GM23338 (cell line): Measurements from ENCODE around the gene SEMA4D. TPM values are rescaled to one million over a fixed set of nuclear protein-coding genes. Genes with fewer than 3 reads are reported as not detected.

ENCODE experiments used
- ATAC-seq: fragments of 200-7000 bp; cut with Tn5 transposase; 3 replicates; pipeline ENCODE4 v1.9.1; 2020
- DNase-seq: peaks from one replicate; pipeline ENCODE4 v3.0.0-alpha.2; 2015; ENCODE audit warnings: low spot score
- H2AFZ ChIP-seq: fragments of 200-600 bp; sonication (generic); 2 replicates; pipeline ENCODE4 v1.8.0; 2016; ENCODE audit warnings: antibody characterized with exemption, mild to moderate bottlenecking, moderate library complexity
- H3F3A ChIP-seq: fragments of 200-600 bp; sonication (generic); replicated peaks from 2 replicates; pipeline ENCODE4 v1.8.0; 2017; ENCODE audit warnings: antibody characterized with exemption, mixed run types, low read depth
- H3K27ac ChIP-seq: fragments of 200-600 bp; sonication (generic); 2 replicates; pipeline ENCODE4 v1.6.1; 2016; ENCODE audit warnings: low read depth
- H3K27me3 ChIP-seq: fragments of 200-600 bp; sonication (generic); 2 replicates; pipeline ENCODE4 v1.8.0; 2016; ENCODE audit warnings: mild to moderate bottlenecking, mixed run types, moderate library complexity; ENCODE audit not compliant: insufficient read depth
- H3K36me3 ChIP-seq: fragments of 200-600 bp; sonication (generic); 2 replicates; pipeline ENCODE4 v1.8.0; 2016; ENCODE audit warnings: mild to moderate bottlenecking; ENCODE audit not compliant: insufficient read depth
- H3K4me1 ChIP-seq: fragments of 200-600 bp; sonication (generic); 2 replicates; pipeline ENCODE4 v1.8.0; 2016; ENCODE audit warnings: mild to moderate bottlenecking, moderate library complexity; ENCODE audit not compliant: insufficient read depth
- H3K4me2 ChIP-seq: fragments of 200-600 bp; sonication (generic); 2 replicates; pipeline ENCODE4 v1.7.1; 2017; ENCODE audit warnings: mixed run types
- H3K4me3 ChIP-seq: fragments of 200-600 bp; sonication (generic); 2 replicates; pipeline ENCODE4 v1.6.1; 2016; ENCODE audit warnings: mixed run types
- H3K79me2 ChIP-seq: fragments of 200-600 bp; sonication (generic); replicated peaks from 2 replicates; pipeline ENCODE4 v1.8.0; 2017; ENCODE audit warnings: mild to moderate bottlenecking; ENCODE audit not compliant: insufficient read depth
- H3K9me2 ChIP-seq: fragments of 200-600 bp; sonication (generic); 2 replicates; pipeline ENCODE4 v1.8.0; 2017; ENCODE audit not compliant: insufficient read depth
- H4K20me1 ChIP-seq: fragments of 200-600 bp; sonication (generic); replicated peaks from 2 replicates; pipeline ENCODE4 v1.8.0; 2017; ENCODE audit warnings: mild to moderate bottlenecking; ENCODE audit not compliant: insufficient read depth
- H3K27ac Mint-ChIP-seq: 2 replicates; pipeline ENCODE4 v1.8.0; 2020; ENCODE audit warnings: inconsistent platforms, mild to moderate bottlenecking, moderate library complexity, mixed read lengths
- H3K27me3 Mint-ChIP-seq: 3 replicates; pipeline ENCODE4 v1.8.0; 2022; ENCODE audit warnings: low read depth, mild to moderate bottlenecking, moderate library complexity, mixed read lengths, inconsistent platforms; ENCODE audit not compliant: insufficient read depth, poor library complexity
- H3K36me3 Mint-ChIP-seq: 3 replicates; pipeline ENCODE4 v1.8.0; 2021; ENCODE audit warnings: low read depth, mild to moderate bottlenecking, inconsistent platforms, moderate library complexity, mixed read lengths
- H3K4me1 Mint-ChIP-seq: 3 replicates; pipeline ENCODE4 v1.8.0; 2020; ENCODE audit warnings: mild to moderate bottlenecking, inconsistent platforms, mixed read lengths
- H3K4me3 Mint-ChIP-seq: 3 replicates; pipeline ENCODE4 v1.8.0; 2021; ENCODE audit warnings: moderate library complexity, mild to moderate bottlenecking, inconsistent platforms, mixed read lengths
- H3K9me3 Mint-ChIP-seq: 3 replicates; pipeline ENCODE4 v1.8.0; 2020; ENCODE audit warnings: moderate library complexity, mild to moderate bottlenecking, inconsistent platforms, mixed read lengths
- CREB1 ChIP-seq: fragments of 250-450 bp; sonication (Bioruptor Pico); IDR thresholded peaks from 2 replicates; pipeline ENCODE4 v1.5.0; 2020; ENCODE audit warnings: low read depth, mild to moderate bottlenecking, moderate library complexity
- POLR2AphosphoS5 ChIP-seq: IDR thresholded peaks from 2 replicates; pipeline ENCODE4 v1.6.1; 2016; ENCODE audit warnings: antibody characterized with exemption, low read depth
- STAT1 ChIP-seq: IDR thresholded peaks from one replicate; pipeline ENCODE4 v1.6.1; 2016; ENCODE audit warnings: antibody characterized with exemption; ENCODE audit not compliant: unreplicated experiment
- polyA plus RNA-seq: library from polyadenylated mRNA; unstranded; fragments of >200 nt; fragmentation: Nextera tagmentation; extraction: Ambion mirVana; gene quantifications from 2 replicates; pipeline ENCODE4 v1.2.1, GENCODE V29; 2016
- total RNA-seq: library from RNA; depleted of rRNA; stranded (reverse); fragments of >200 nt; shearing (Covaris generic); gene quantifications from 2 replicates; pipeline ENCODE4 v1.2.3, GENCODE V29; 2014
- TF ChIP-seq, protein P1 (sequence below): fragments of 250-450 bp; sonication (Bioruptor Pico); IDR thresholded peaks from 2 replicates; pipeline ENCODE4 v1.5.0; 2020; ENCODE audit warnings: mild to moderate bottlenecking, moderate library complexity
- TF ChIP-seq, protein P2 (sequence below): IDR thresholded peaks from 2 replicates; pipeline ENCODE4 v1.6.1; 2016; ENCODE audit warnings: antibody characterized with exemption

Gene SEMA4D
- total and polyA plus RNA-seq, 2 experiments from 2014 or later, result 19.3 to 63.0 TPM

DNA sequence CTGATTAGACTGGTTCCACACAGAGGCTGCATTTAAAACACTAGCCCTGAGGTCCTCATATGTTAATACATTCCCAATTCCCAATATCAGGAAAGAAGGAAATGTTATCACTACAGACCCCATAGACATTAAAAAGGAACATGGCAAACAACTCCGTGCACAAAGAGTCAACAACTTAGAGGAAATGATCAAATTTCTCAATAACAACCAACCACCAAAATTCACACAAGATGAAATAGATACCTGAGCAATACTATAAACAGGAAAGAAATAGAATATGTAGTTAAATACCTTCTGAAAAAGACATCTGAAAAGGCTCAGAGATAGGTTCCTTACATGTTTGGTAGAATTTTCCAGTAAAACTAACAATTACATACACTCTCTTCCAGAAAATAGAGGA is 28.9 kb downstream of the SEMA4D start (continued):
- TF ChIP-seq, protein P1, sequence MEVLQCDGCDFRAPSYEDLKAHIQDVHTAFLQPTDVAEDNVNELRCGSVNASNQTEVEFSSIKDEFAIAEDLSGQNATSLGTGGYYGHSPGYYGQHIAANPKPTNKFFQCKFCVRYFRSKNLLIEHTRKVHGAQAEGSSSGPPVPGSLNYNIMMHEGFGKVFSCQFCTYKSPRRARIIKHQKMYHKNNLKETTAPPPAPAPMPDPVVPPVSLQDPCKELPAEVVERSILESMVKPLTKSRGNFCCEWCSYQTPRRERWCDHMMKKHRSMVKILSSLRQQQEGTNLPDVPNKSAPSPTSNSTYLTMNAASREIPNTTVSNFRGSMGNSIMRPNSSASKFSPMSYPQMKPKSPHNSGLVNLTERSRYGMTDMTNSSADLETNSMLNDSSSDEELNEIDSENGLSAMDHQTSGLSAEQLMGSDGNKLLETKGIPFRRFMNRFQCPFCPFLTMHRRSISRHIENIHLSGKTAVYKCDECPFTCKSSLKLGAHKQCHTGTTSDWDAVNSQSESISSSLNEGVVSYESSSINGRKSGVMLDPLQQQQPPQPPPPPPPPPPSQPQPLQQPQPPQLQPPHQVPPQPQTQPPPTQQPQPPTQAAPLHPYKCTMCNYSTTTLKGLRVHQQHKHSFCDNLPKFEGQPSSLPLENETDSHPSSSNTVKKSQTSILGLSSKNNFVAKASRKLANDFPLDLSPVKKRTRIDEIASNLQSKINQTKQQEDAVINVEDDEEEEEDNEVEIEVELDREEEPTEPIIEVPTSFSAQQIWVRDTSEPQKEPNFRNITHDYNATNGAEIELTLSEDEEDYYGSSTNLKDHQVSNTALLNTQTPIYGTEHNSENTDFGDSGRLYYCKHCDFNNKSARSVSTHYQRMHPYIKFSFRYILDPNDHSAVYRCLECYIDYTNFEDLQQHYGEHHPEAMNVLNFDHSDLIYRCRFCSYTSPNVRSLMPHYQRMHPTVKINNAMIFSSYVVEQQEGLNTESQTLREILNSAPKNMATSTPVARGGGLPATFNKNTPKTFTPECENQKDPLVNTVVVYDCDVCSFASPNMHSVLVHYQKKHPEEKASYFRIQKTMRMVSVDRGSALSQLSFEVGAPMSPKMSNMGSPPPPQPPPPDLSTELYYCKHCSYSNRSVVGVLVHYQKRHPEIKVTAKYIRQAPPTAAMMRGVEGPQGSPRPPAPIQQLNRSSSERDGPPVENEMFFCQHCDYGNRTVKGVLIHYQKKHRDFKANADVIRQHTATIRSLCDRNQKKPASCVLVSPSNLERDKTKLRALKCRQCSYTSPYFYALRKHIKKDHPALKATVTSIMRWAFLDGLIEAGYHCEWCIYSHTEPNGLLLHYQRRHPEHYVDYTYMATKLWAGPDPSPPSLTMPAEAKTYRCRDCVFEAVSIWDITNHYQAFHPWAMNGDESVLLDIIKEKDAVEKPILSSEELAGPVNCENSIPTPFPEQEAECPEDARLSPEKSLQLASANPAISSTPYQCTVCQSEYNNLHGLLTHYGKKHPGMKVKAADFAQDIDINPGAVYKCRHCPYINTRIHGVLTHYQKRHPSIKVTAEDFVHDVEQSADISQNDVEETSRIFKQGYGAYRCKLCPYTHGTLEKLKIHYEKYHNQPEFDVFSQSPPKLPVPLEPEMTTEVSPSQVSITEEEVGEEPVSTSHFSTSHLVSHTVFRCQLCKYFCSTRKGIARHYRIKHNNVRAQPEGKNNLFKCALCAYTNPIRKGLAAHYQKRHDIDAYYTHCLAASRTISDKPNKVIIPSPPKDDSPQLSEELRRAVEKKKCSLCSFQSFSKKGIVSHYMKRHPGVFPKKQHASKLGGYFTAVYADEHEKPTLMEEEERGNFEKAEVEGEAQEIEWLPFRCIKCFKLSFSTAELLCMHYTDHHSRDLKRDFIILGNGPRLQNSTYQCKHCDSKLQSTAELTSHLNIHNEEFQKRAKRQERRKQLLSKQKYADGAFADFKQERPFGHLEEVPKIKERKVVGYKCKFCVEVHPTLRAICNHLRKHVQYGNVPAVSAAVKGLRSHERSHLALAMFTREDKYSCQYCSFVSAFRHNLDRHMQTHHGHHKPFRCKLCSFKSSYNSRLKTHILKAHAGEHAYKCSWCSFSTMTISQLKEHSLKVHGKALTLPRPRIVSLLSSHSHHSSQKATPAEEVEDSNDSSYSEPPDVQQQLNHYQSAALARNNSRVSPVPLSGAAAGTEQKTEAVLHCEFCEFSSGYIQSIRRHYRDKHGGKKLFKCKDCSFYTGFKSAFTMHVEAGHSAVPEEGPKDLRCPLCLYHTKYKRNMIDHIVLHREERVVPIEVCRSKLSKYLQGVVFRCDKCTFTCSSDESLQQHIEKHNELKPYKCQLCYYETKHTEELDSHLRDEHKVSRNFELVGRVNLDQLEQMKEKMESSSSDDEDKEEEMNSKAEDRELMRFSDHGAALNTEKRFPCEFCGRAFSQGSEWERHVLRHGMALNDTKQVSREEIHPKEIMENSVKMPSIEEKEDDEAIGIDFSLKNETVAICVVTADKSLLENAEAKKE, result no peak

DNA sequence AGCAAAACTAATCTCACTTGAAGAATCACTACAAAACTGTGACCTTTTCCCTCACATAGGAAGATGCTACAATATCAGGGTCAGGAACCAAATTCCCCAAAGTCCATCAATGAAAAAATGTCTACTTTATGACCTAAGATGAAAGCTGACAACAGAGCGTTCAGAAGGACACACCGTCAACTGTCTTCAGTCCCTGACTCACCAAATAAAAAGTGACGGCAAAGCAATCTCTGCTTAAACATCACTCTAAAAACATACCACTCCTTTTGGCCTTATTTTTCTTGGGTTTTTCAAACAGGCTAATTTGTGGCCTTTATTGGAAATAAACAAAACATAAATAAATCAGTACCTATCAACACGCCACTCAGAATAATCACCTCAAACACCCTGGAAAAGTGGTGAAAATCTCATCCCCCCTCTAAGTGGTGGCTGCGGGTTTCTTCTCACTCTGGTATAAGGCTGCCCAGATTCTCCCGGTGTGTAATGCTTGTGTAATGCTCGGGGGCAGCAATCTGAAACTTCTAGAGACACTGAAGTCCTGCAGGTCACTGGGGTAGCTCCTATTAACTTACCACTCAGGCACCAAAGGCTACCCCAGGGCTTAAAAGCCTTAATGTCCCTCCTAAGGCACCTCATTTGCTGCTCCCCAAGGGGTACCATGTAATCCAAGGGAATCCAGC is 29.5 kb downstream of the SEMA4D start:
- no peak for DNase-seq
- H4K20me1 ChIP-seq, result no peaks in the 10 kb centered on the region
- no peak overlapping the region; the same call in 1 of the 2 replicates for H3K27ac ChIP-seq
- no peaks in the 10 kb centered on the region for H3K36me3 ChIP-seq
- H3K9me2 ChIP-seq, result no peaks in the 10 kb centered on the region; the same call in 1 of the 2 replicates
- H3K4me1 Mint-ChIP-seq, result peaks cover 71% of the 10 kb centered on the region
- no peaks in the 10 kb centered on the region; the same call in 2 of the 3 replicates for H3K9me3 Mint-ChIP-seq
- peak; percentile 33 for ATAC-seq
- H3K79me2 ChIP-seq, result peaks cover 90% of the 10 kb centered on the region
- peaks cover 10% of the 10 kb centered on the region; the same call in 2 of the 3 replicates for H3K36me3 Mint-ChIP-seq
- no peak overlapping the region for H2AFZ ChIP-seq
- H3K4me1 ChIP-seq, result peaks cover 65% of the 10 kb centered on the region
- H3F3A ChIP-seq, result peaks cover 3% of the 10 kb centered on the region; the same call in 1 of the 2 replicates
- H3K4me2 ChIP-seq, result peak overlapping the region; percentile 8
- peak overlapping the region; percentile 63 for H3K27ac Mint-ChIP-seq
- no peak overlapping the region for H3K4me3 Mint-ChIP-seq
- no peak overlapping the region for H3K4me3 ChIP-seq
- no peaks in the 10 kb centered on the region for H3K27me3 ChIP-seq
- peaks cover 6% of the 10 kb centered on the region for H3K27me3 Mint-ChIP-seq
- TF ChIP-seq, protein P2, sequence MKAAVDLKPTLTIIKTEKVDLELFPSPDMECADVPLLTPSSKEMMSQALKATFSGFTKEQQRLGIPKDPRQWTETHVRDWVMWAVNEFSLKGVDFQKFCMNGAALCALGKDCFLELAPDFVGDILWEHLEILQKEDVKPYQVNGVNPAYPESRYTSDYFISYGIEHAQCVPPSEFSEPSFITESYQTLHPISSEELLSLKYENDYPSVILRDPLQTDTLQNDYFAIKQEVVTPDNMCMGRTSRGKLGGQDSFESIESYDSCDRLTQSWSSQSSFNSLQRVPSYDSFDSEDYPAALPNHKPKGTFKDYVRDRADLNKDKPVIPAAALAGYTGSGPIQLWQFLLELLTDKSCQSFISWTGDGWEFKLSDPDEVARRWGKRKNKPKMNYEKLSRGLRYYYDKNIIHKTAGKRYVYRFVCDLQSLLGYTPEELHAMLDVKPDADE, result no peak
- TF ChIP-seq CREB1 (CRISPR knock-in tag), result no peak
- no peak for TF ChIP-seq POLR2AphosphoS5
- TF ChIP-seq STAT1, result no peak
- TF ChIP-seq, protein P1, result no peak
